ENCODE measurements around the gene TMEM252.

Gene TMEM252

GRCh38 chr9:68574150-68574549, 33.5 kb upstream of the TMEM252 start:
- no peak overlapping the region for H3K4me3 ChIP-seq (ENCODE audit: low read length)
- no peak for DNase-seq (ENCODE audit: low read depth)
- peak; percentile 25; the same call in 1 of the 2 replicates for TF ChIP-seq CTCF (conservative IDR thresholded peaks at IDR 0.05; ENCODE audit: low read length)

GRCh38 chr9:68567565-68567964, 26.9 kb upstream of the TMEM252 start:
- no peak overlapping the region for H3K4me3 ChIP-seq (ENCODE audit: low read length)
- DNase-seq (ENCODE audit: low read depth) = no peak
- no peak for TF ChIP-seq CTCF (conservative IDR thresholded peaks at IDR 0.05; ENCODE audit: low read length)

GRCh38 chr9:68562461-68562860, 21.8 kb upstream of the TMEM252 start:
- no peak overlapping the region for H3K4me3 ChIP-seq (ENCODE audit: low read length)
- TF ChIP-seq CTCF (conservative IDR thresholded peaks at IDR 0.05; ENCODE audit: low read length) = no peak
- DNase-seq (ENCODE audit: low read depth) = no peak

- peak; percentile 3 for DNase-seq (ENCODE audit: low read depth)
- H3K4me3 ChIP-seq (ENCODE audit: low read length) = no peak overlapping the region
- TF ChIP-seq CTCF (conservative IDR thresholded peaks at IDR 0.05; ENCODE audit: low read length) = peak; percentile 38
These were observed 19.6 kb upstream of the TMEM252 start for GRCh38 chr9:68560071-68560844.

- DNase-seq (ENCODE audit: low read depth) = no peak
- no peak for TF ChIP-seq CTCF (conservative IDR thresholded peaks at IDR 0.05; ENCODE audit: low read length)
- no peak overlapping the region for H3K4me3 ChIP-seq (ENCODE audit: low read length)
These were observed 17.9 kb upstream of the TMEM252 start for GRCh38 chr9:68558545-68558944.

GRCh38 chr9:68555437-68556150, 14.9 kb upstream of the TMEM252 start:
- no peak for DNase-seq (ENCODE audit: low read depth)
- H3K4me3 ChIP-seq (ENCODE audit: low read length) = no peak overlapping the region
- TF ChIP-seq CTCF (conservative IDR thresholded peaks at IDR 0.05; ENCODE audit: low read length) = no peak
